Stimulated activated CD4-positive, alpha-beta T cell treated with anti-CD3 and anti-CD28 coated beads, Interleukin-1b, Interleukin-23, amount 100 ng/mL, for 48 hours (primary cell): ENCODE results near the gene ARFGAP2.
"Not testable (repeated sequence)": the region's sequence is repeated elsewhere in the genome, so short reads cannot be mapped to it uniquely, and the experiment has no call there.

ENCODE experiments used
- DNase-seq: peaks from one replicate; pipeline ENCODE4 v3.0.0-alpha.2; 2020

ARFGAP2 gene

GRCh38 chr11:47176328-47177228 lies at the start of gene ARFGAP2:
Gene ARFGAP2, minus strand, starts transcription at chr11:47176879. Its CDS starts 26 bp downstream, at chr11:47176853.
- DNase-seq: peak; percentile 97

GRCh38 chr11:47225552-47226400 lies 49.1 kb upstream of the ARFGAP2 start:
- DNase-seq: peak; percentile 28

GRCh38 chr11:47222696-47223095 lies 46.0 kb upstream of the ARFGAP2 start:
- DNase-seq: no peak

- DNase-seq: no peak
Measured at GRCh38 chr11:47220401-47220821, 43.7 kb upstream of the ARFGAP2 start.

GRCh38 chr11:47216121-47216798 lies 39.6 kb upstream of the ARFGAP2 start:
- DNase-seq: peak; percentile 74

GRCh38 chr11:47215366-47215910 lies 38.8 kb upstream of the ARFGAP2 start:
- no peak for DNase-seq

GRCh38 chr11:47213950-47214565 lies 37.4 kb upstream of the ARFGAP2 start:
- peak; percentile 91 for DNase-seq

- DNase-seq: no peak
Measured at GRCh38 chr11:47212938-47213337, 36.3 kb upstream of the ARFGAP2 start.

GRCh38 chr11:47208628-47209027 lies 31.9 kb upstream of the ARFGAP2 start:
- DNase-seq: no peak

- DNase-seq: not testable (repeated sequence)
Measured at GRCh38 chr11:47208008-47208552, 31.4 kb upstream of the ARFGAP2 start.

- DNase-seq: no peak
Measured at GRCh38 chr11:47207459-47207858, 30.8 kb upstream of the ARFGAP2 start.

- not testable (repeated sequence) for DNase-seq
Measured at GRCh38 chr11:47206577-47206976, 29.9 kb upstream of the ARFGAP2 start.

- no peak for DNase-seq
Measured at GRCh38 chr11:47204637-47204989, 27.9 kb upstream of the ARFGAP2 start.

- no peak for DNase-seq
Measured at GRCh38 chr11:47202576-47202975, 25.9 kb upstream of the ARFGAP2 start.

- DNase-seq: no peak
Measured at GRCh38 chr11:47201015-47201414, 24.3 kb upstream of the ARFGAP2 start.

GRCh38 chr11:47198161-47198560 lies 21.5 kb upstream of the ARFGAP2 start:
- not testable (repeated sequence) for DNase-seq

GRCh38 chr11:47192111-47192510 lies 15.4 kb upstream of the ARFGAP2 start:
- DNase-seq: no peak

GRCh38 chr11:47191137-47191536 lies 14.5 kb upstream of the ARFGAP2 start:
- DNase-seq: not testable (repeated sequence)

- DNase-seq: no peak
Measured at GRCh38 chr11:47189100-47189834, 12.6 kb upstream of the ARFGAP2 start.

- no peak for DNase-seq
Measured at GRCh38 chr11:47188259-47188658, 11.6 kb upstream of the ARFGAP2 start.

- DNase-seq: no peak
Measured at GRCh38 chr11:47187723-47188122, 11.0 kb upstream of the ARFGAP2 start.
